Measurements from ENCODE around the gene ANAPC16. TPM values are rescaled to one million over a fixed set of nuclear protein-coding genes. Genes with fewer than 3 reads are reported as not detected.
"Not testable (repeated sequence)": the region's sequence is repeated elsewhere in the genome, so short reads cannot be mapped to it uniquely, and the experiment has no call there.

Gene ANAPC16
- polyA plus RNA-seq, 3 donors: 97.2 to 165 (median 110) TPM

DNA sequence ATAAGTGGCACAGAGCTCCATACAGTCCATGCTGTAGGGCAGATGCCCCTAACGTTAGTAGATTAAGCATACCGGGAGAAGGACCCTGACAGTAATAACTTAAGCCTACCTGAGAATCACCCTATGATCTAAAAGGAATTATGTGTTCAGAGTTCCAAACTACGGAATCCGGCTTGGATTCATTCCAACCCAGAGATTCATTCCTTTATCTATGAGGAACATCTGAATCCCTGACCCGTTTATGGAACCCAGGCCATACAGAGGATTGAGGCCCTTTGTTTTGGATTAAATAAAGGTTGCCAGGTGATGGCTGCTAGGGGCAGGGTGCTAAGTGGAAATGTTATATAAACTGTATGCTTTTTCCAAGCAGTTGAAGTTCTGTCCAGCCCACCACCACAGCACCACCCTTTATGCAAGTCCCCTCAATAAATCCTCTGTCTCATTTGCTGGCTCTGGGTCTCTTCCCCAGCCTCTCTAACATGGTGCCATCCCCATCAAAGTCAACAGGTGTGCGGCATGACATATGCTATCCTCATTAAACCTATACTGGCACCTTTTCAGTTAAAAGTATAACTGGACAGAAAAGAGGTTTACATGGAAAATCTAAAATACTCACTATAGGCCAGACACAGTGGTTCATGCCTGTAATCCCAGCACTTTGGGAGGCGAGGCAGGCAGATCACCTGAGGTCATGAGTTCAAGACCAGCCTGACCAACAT, 9.1 kb upstream of the ANAPC16 start:
- WGBS, 3 donors: 88 to 94% (median 91%) methylated on average over 7 of the region's 7 CpGs
- H3K27ac ChIP-seq (ENCODE audit: low read depth, low read length): no peak overlapping the region

DNA sequence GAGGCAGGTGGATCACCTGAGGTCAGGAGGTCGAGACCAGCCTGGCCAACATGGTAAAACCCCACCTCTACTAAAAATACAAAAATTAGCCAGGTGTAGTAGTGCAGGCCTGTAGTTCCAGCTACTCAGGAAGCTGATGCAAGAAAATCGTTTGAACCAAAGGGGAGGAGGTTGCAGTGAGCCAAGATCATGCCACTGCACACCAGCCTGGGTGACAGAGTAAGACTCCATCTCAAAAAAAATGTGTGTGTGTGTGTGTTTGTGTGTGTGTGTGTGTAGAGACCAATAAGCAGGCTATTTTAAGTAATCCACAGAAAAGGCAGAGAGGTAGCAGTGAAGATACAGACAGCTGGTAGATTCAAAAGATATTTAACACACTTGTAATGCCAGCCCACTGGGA, 7.3 kb upstream of the ANAPC16 start:
- H3K27ac ChIP-seq (ENCODE audit: low read depth, low read length): not testable (repeated sequence)
- WGBS, 3 donors: 60 to 67% (median 63%) methylated on average over 2 of the region's 2 CpGs

DNA sequence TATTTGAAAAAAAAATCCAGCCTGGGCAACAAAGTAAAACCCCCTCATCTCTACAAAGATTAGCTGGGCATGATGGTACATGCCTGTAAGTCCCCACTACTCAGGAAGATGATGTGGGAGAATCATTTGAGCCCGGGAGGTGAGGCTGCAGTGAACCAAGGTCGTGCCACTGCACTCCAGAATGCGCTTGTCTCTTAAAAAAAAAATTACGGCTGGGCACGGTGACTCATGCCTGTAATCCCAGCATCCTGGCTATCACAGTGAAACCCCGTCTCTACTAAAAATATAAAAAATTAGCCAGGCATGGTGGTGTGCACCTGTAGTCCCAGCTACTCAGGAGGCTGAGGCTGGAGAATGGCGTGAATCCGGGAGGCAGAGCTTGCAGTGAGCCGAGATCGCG, 4.4 kb upstream of the ANAPC16 start:
- not testable (repeated sequence) for H3K27ac ChIP-seq (ENCODE audit: low read depth, low read length)
- WGBS, 3 donors: 93 to 96% (median 95%) methylated on average over 11 of the region's 11 CpGs

DNA sequence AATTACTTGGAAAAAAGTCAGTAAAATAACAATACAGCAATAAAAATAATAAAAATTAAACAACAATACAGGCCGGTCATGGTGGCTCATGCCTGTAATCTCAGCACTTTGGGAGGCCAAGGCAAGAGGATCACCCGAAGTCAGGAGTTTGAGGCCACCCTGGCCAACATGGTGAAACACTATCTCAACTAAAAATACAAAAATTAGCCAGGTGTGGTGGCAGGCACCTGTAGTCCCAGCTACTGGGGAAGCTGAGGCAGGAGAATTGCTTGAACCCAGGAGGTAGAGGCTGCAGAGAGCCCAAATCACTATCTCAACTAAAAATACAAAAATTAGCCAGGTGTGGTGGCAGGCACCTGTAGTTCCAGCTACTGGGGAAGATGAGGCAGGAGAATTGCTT, 4.0 kb upstream of the ANAPC16 start:
- WGBS, 3 donors: 98 to 100% (median 98%) methylated on average over 2 of the region's 2 CpGs

DNA sequence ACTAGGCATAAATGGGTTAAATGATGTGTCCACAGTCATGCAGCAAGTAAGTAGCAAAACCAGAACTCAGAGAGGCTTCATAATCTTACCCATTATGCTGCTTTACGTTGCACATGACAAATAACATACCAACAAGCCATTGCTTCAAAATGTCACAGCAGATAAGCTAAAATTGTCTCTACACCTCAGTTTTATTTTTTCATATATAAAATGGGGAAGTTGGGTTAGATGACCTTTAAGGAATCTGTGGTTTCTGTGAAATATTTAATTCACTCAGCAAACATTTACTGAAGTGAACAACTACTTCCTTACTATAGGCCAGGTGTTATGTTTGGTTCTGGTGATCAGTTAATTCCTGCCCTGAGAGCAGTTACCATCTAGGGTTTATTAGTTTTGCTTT, 2.5 kb downstream of the ANAPC16 start:
- WGBS, 3 donors: 11 to 39% (median 35%) methylated on average over 1 of the region's 1 CpG
- no peak overlapping the region for H3K27ac ChIP-seq (ENCODE audit: low read depth, low read length)

More for the DNA sequence above, 4.0 kb upstream of the ANAPC16 start:
- H3K27ac ChIP-seq (ENCODE audit: low read depth, low read length): not testable (repeated sequence)

DNA sequence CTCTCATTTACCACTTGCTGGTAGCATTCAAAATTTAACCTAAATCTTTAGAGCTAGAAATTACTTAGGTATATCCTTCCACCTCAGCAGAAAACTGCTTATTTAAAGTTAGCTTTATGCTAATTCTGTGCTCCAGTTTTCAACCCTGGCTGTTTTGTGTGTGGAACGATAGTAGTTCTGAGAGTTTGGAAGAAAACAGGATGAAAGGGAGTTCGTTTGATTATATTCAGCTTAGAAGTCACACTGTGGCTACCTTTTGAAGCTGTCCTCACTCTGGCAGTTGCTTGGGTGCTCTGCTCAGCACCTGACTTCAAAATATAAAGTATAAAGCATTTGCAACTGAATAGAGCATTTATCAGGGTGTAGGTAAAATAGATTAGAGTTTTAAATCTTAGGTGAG, 2.9 kb downstream of the ANAPC16 start:
- H3K27ac ChIP-seq (ENCODE audit: low read depth, low read length): no peak overlapping the region
- 14 to 41% (median 30%) methylated on average over 2 of the region's 2 CpGs for WGBS, 3 donors

DNA sequence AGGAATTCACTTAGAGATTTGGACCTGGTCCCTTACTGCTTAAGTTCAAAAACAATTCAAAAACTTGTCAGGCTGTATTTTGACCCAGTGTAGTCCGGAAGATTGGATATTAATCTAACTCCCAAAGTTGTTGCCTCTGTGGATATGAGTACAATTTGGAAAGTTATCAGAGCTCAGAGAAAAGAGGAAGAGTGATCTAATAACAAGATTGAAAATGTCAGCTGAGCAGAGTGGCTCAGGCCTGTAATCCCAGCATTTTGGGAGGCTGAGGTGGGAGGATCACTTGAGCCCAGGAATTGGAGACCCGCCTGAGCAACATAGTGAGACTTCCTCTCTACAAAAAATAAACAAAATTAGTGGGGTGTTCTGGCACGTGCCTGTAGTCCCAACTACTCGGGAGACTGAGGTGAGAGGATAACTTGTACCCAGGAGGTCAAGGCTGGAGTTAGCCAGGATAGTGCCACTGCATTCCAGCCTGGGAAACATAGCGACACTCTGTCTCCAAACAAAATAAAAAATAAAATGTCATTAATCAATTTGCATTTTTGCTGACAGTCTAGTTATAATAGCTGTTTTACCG, 3.5 kb downstream of the ANAPC16 start:
- H3K27ac ChIP-seq (ENCODE audit: low read depth, low read length): no peak overlapping the region
- 44 to 76% (median 66%) methylated on average over 6 of the region's 6 CpGs for WGBS, 3 donors

DNA sequence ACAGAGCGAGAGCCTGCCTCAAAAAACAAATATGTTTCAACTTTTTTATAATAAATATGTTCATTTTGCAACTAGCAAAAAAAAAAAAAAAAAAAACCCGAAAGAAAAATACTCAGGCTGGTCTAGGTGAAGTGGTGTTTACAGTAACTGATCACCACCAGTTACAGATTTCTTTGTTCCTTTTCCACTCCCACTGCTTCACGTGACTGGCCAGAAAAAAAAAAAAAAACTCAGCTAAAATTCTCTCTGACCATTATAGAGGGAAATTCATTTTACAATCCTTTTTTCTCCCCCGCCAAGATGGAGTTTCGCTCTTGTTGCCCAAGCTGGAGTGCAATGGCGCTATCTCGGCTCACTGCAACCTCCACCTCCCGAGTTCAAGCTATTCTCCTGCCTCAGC, 4.8 kb downstream of the ANAPC16 start:
- WGBS, 3 donors: 80 to 87% (median 84%) methylated on average over 8 of the region's 8 CpGs
- H3K27ac ChIP-seq (ENCODE audit: low read depth, low read length): no peak overlapping the region

DNA sequence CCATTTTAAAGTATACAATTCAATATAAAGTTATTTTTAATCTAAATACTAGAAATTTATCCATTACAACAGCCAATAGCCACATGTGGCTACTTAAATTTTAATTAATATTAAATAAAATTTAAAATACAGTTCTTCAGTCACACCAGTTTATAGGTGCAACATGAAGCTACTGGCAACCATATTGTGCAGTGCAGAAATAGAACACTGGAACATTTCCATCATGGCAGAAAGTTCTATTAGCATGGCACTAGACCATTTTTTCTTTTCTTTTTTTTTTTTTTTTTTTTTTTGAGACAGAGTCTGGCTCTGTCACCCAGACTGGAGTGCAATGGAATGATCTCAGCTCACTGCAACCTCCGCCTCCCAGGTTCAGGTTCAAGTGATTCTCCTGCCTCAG, 5.5 kb downstream of the ANAPC16 start:
- WGBS, 3 donors: 57 to 94% (median 62%) methylated on average over 1 of the region's 1 CpG
- H3K27ac ChIP-seq (ENCODE audit: low read depth, low read length): no peak overlapping the region

DNA sequence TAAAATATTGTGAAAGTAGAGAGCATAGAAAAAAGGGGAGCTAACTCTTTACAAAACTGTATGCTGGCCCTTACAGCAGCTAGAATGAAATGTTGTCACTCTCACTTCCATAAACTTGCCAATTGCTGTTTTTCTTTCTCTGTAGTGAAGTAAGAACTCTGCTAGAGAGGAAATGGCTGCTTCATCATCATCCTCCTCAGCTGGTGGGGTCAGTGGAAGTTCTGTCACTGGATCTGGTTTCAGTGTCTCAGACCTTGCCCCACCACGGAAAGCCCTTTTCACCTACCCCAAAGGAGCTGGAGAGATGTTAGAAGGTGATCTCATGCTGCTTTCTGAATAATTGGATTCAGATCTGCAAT, 7.9 kb downstream of the ANAPC16 start:
- H3K27ac ChIP-seq (ENCODE audit: low read depth, low read length): no peak overlapping the region
- 38 to 55% (median 54%) methylated on average over 1 of the region's 1 CpG for WGBS, 3 donors

DNA sequence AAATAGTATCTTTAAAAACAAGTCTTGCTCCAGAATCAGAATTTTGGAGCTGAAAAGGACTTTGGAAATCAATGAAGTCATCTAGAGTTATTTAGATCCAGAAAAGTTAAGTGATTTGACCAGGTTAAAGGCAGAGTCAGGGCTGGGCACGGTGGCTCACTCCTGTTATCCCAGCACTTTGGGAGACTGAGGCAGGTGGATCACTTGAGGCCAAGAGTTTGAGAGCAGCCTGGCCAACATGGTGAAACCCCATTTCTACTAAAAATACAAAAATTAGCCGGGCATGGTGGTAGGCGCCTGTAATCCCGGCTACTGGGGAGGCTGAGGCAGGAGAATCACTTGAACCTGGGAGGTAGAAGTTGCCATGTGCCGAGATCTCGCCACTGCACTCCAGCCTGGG, 8.4 kb downstream of the ANAPC16 start:
- WGBS, 3 donors: 90 to 99% (median 90%) methylated on average over 6 of the region's 6 CpGs
- not testable (repeated sequence) for H3K27ac ChIP-seq (ENCODE audit: low read depth, low read length)

DNA sequence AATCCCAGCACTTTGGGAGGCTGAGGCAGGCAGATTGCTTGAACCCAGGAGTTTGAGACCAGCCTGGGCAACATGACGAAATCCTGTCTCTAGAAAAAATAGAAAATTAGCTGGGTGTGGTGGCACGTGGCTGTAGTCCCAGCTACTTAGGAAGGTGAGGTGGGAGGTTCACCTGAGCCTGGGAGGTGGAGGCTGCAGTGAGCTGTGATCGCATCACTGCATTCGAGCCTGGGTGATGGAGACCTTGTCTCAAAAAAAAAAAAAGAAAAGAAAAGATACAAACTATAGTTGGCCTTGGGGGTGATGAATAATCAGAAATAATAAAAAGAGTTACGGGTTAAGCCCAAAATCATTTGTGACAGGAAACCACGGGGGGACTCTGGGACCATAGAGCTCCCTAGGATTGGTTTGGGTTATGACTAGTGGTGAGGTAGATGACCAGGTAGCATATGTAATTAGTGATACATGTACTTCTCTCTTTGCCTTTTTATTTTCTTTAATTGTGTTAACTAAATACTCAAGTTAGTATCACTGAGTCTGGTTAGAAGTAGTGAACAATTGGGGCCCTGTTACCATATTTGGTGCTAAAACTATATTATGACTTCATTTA, 10.7 kb downstream of the ANAPC16 start:
- H3K27ac ChIP-seq (ENCODE audit: low read depth, low read length): no peak overlapping the region
- WGBS, 3 donors: 81 to 85% (median 81%) methylated on average over 6 of the region's 6 CpGs

DNA sequence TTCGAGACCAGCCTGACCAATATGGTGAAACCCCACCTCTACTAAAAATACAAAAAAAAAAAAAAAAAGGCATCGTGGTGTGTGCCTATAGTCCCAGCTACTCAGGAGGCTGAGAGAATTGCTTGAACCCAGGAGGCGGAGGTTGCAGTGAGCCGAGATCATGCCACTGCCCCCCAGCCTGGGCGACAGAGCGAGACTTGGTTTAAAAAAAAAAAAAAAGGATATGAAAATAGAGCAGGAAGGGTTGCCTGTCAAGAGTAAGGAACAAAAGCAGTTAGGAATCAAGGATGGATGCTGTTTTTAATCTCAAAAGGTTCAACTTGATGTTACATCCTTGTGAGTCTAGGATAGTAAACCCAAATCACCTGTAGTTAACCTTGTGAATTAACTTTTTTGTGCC, 12.0 kb downstream of the ANAPC16 start:
- no peak overlapping the region for H3K27ac ChIP-seq (ENCODE audit: low read depth, low read length)
- 91 to 92% (median 92%) methylated on average over 6 of the region's 6 CpGs for WGBS, 3 donors

DNA sequence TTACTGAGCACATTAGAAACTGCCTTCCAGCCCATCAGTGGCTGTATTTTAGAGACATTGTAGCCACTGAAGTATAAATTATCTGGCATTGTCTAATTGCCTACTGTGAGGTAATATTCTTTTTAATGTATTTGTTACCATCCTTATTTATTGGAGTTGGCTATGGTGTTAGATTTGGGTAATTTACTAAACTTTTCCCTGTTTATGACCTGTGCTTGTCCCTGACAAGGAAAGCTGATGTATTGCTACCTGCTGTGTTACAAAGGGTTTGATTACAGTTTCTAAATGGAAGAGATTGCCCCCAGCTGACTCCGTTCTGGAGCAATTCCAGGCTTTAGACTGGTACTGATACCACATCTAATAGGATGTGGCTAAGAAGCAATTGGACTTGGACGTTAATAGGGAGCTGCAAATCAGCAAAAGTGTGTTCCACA, 12.5 kb downstream of the ANAPC16 start:
- H3K27ac ChIP-seq (ENCODE audit: low read depth, low read length): no peak overlapping the region
- 25 to 70% (median 67%) methylated on average over 2 of the region's 2 CpGs for WGBS, 3 donors

DNA sequence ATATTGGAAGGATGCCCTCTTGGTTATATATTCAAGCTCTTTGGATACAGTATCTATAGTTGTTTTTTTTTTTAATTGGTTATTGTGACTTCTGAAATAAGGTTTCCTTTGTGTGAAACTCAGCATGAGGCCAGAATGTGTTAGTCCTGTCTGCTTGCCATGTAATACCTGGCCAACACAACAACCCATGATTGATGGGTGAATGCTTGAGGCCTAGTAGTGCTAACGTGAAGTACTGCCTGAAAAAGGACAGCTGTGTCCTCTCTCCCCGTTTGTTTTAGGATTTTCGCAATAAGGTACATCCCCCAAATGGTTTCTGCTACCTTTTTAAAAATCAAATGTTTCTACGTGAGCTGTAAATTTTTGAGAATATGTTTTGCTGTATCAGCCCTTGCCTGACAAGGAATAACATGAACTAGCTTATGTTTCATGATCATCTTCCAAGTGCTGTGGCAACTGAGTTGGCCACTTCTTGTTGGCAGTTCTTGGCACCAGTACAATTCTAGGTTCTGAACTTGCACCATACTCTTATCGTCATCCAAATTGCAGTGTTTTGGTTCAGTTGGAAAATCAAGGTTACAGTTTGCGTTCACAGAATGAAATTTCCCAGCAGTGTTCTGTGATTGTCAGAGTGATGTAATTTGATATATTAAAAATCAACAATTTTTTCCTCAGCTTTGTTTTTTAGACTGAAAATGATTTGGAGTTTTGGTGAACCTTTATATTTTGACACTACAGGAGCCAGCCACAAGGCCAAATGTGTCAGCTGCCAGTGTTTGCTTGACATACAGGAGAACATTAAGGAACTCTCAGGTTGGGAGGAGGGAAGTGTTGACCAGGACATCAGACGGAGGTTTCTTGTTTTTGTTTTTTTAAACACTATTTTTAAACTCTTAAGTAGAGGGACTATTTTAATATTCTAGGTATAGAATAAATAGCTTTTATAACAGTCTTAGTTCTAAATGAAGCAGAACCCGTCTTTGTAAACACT, 13.7 kb downstream of the ANAPC16 start:
- no peak overlapping the region for H3K27ac ChIP-seq (ENCODE audit: low read depth, low read length)
- 29 to 54% (median 52%) methylated on average over 8 of the region's 8 CpGs for WGBS, 3 donors

DNA sequence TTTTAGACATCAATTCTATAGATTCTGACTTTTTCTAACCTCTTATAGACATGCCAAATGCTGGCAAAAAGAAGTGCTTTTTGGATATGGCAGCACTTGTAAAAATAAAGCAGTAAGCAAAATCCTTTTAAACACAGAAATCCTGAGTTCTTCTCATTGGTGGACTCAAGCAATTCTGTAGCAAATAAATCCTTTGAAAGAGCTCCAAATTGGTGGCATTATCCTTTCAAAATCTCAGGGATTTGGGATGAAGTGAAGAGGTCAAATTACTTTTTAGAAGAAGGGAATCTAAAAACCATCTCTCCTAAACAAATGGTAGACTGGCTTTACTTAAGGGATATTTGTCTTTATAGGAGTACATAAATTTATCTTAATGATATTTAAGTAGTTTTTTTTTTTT, 17.8 kb downstream of the ANAPC16 start:
- no peak overlapping the region for H3K27ac ChIP-seq (ENCODE audit: low read depth, low read length)

DNA sequence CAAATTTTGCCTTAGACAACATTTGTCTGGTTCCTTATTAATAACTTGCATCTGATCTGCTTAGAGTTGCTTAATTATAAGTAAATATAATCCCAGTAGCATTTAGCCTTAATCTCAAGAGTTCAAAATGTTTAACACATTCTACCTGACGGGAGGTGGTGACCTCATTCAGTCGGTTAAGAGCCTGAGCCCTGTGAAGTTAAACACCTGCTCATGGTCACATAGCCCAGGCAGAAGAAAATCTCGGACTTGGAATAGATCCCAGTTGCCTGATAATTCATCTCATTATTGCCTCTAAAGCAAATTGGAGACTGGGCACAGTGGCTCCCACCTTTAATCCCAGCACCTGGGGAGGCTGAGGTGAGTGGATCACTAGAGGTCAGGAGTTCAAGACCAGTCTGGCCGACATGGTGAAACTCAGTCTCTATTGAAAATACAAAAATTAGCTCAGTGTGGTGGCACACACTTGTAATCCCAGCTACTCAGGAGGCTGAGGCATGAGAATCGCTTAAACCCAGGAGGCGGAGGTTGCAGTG, 18.8 kb downstream of the ANAPC16 start:
- no peak overlapping the region for H3K27ac ChIP-seq (ENCODE audit: low read depth, low read length)

DNA sequence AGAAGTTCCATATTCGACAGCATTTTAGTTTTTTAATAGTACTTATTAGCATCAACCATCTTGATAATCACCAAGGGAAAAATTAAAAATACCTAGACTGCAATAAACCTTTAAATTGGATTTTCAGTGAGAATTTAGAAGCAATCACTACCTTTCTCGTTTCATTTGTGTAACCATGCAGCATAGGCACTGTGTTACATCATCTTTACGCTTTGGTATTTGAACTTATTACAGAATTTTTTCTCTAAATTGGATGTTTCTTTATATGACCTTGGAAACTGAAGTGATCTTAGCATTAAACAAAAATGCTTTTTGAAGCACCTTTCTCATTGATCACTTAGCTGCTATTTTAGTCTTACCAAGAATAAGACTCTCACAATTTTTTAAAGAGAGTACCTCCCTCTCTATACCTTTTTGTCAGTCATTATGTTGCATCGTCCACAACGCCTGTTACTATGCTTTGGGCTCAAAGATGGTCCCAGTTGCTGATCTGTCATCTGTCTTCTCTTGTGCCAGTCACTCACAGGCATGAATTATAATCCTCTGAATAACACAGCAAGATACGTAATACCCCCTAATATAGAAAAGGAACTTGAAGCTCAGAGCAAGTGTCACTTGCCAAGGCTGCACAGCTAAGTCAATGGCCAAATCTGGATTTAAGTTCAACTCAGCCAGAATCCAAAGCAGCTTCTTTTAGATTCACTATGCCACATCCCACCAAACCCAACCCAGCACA, 19.9 kb downstream of the ANAPC16 start:
- WGBS, 3 donors: 86 to 93% (median 88%) methylated on average over 6 of the region's 6 CpGs
- no peak overlapping the region for H3K27ac ChIP-seq (ENCODE audit: low read depth, low read length)

More for the DNA sequence above, 18.8 kb downstream of the ANAPC16 start:
- WGBS, 3 donors: 52 to 89% (median 83%) methylated on average over 6 of the region's 6 CpGs

Measured in adipose tissue (tissue), 3 donors.